Transverse colon (tissue), 4 donors: ENCODE results near the gene NUTF2. TPM values are rescaled to one million over a fixed set of nuclear protein-coding genes. Genes with fewer than 3 reads are reported as not detected.
A peak's percentile ranks its signal among the peaks of the same experiment; 100 is the strongest.

Experiments
- DNase-seq: peaks from one replicate; pipeline ENCODE4 v3.0.0-alpha.2; 2019
- H3K27ac ChIP-seq, 4 donors: fragments of 200-600 bp; sonication (generic); 2 replicates each; pipeline ENCODE4 v1.5.1; 2016 to 2018; ENCODE audit warnings: inconsistent platforms in 4 of 4
- H3K27me3 ChIP-seq: fragments of 200-600 bp; sonication (generic); 2 replicates; pipeline ENCODE4 v1.5.1; 2017; ENCODE audit warnings: inconsistent platforms
- H3K36me3 ChIP-seq, 4 donors: fragments of 200-600 bp; sonication (generic); 2 replicates each; pipeline ENCODE4 v1.5.1; 2017 to 2019; ENCODE audit warnings: inconsistent platforms in 4 of 4
- H3K4me1 ChIP-seq, 4 donors: fragments of 200-600 bp; sonication (generic); 2 replicates each; pipeline ENCODE4 v1.5.1; 2017 to 2020; ENCODE audit warnings: inconsistent platforms in 4 of 4
- H3K4me3 ChIP-seq, 4 donors: fragments of 200-600 bp; sonication (generic); 1 replicate in 1 of 4; 2 replicates in 3 of 4; pipeline versions ENCODE4 v1.5.1 to v1.6.1; 2017 to 2019; ENCODE audit warnings: inconsistent platforms in 4 of 4
- H3K9me3 ChIP-seq, 2 donors: fragments of 200-600 bp; sonication (generic); 2 replicates each; pipeline ENCODE4 v1.5.1; 2017 to 2019; ENCODE audit warnings: inconsistent platforms in 2 of 2
- CTCF ChIP-seq, 5 experiments: fragments of 200-600 bp in 3 of 5; fragments of 450-650 bp in 2 of 5; sonication (generic) in 3 of 5; IDR thresholded peaks; 1 replicate in 2 of 5; 2 replicates in 3 of 5; pipeline ENCODE4 v1.5.1; 2016 to 2017; ENCODE audit warnings: antibody characterized with exemption in 5 of 5, inconsistent platforms in 3 of 5, mild to moderate bottlenecking in 2 of 5, moderate library complexity in 1 of 5
- EP300 ChIP-seq: sonication (generic); formaldehyde crosslinking; IDR thresholded peaks from one replicate; pipeline ENCODE4 v1.6.1; 2017; ENCODE audit warnings: antibody characterized with exemption, low read depth
- POLR2A ChIP-seq: fragments of 450-650 bp; IDR thresholded peaks from one replicate; pipeline ENCODE4 v1.6.1; 2016; ENCODE audit warnings: antibody characterized with exemption, mild to moderate bottlenecking, moderate library complexity
- POLR2AphosphoS5 ChIP-seq, 3 donors: sonication (generic); formaldehyde crosslinking; IDR thresholded peaks; one replicate each; pipeline ENCODE4 v1.6.1; 2016; ENCODE audit warnings: antibody characterized with exemption in 3 of 3
- WGBS, 2 donors: methylation state at CpG; one replicate each; pipeline ENCODE4 v1.1.5; 2018; ENCODE audit warnings: low coverage in 1 of 2; 5-methylcytosine and 5-hydroxymethylcytosine counted together
- in situ Hi-C, 4 donors: fragments of 200-750 bp; cut with MboI; loops; one replicate each; pipeline versions ENCODE4 v1.15.0 to v1.15.1; 2017; ENCODE audit warnings: low sequenced_read_pairs in 3 of 4, low pct_ligation_motif_present in 1 of 4, low pct_unique_long_range_greater_than_20kb in 1 of 4
- intact Hi-C: fragments of 100-400 bp; cut with DNase I; formaldehyde crosslinking; loops from one replicate; pipeline ENCODE4 v1.15.1; 2023; ENCODE audit warnings: low total_unique reads
- total RNA-seq, 4 donors: library from RNA; depleted of rRNA; stranded (reverse); fragments of >200 nt; gene quantifications; one replicate each; pipeline ENCODE4 v1.1.0, GENCODE V29; 2016

The NUTF2 gene
- total RNA-seq, 4 donors from 2014 or later, result 75.2 to 131 (median 89.0) TPM

- Histone ChIP-seq H3K4me3 (peak overlapping the region in 3 of 4 donors; percentile 51 to 83 (median 82)), H3K4me1 (peaks cover 32 to 40% (median 36%) of the 10 kb centered on the region in 4 donors), H3K27me3 (no peaks in the 10 kb centered on the region), H3K27ac (peak overlapping the region; percentile 95 to 98 (median 97)), H3K36me3 (no peaks in the 10 kb centered on the region), H3K9me3 (no peaks in the 10 kb centered on the region)
- WGBS, 2 donors, result 42 to 55% methylated on average over 12 to 17 of the region's 17 CpGs
- in situ Hi-C loops, result no loop called here
- no peak for DNase-seq
- TF ChIP-seq POLR2A (no peak), CTCF (IDR thresholded peaks at IDR 0.05) (no peak), POLR2AphosphoS5 (IDR thresholded peaks at IDR 0.05) (no peak), EP300 (no peak)
- intact Hi-C loops, result no loop called here
Observed at GRCh38 chr16:67841198-67841815, 5.4 kb upstream of the NUTF2 start.

- WGBS, 2 donors, result 1% methylated on average over 62 of the region's 83 CpGs; no CpG with 5 or more reads in 1 of the 2 donors
- Histone ChIP-seq H3K9me3 (no peaks in the 10 kb centered on the region), H3K27me3 (no peaks in the 10 kb centered on the region), H3K4me1 (peaks cover 32 to 40% (median 36%) of the 10 kb centered on the region in 4 donors), H3K27ac (peak within 1 kb of the TSS; percentile 95 to 98 (median 97)), H3K4me3 (peak within 1 kb of the TSS; percentile 51 to 84 (median 82)), H3K36me3 (no peaks in the 10 kb centered on the region)
- intact Hi-C loops (no loop called here), in situ Hi-C loops (no loop called here)
- TF ChIP-seq CTCF (IDR thresholded peaks at IDR 0.05), result peak; percentile 85 to 96 (median 87)
- no peak for TF ChIP-seq EP300
- TF ChIP-seq POLR2A, result peak; percentile 21
- peak; percentile 11 to 80 (median 71) for TF ChIP-seq POLR2AphosphoS5 (IDR thresholded peaks at IDR 0.05)
- peak; percentile 96 for DNase-seq
Observed at GRCh38 chr16:67841816-67842508, 4.8 kb upstream of the NUTF2 start, which contains the start of gene THAP11. TSS of gene THAP11 (plus strand) at chr16:67842320. CDS start at chr16:67842555, 235 bp downstream.

GRCh38 chr16:67842509-67843342, 4.0 kb upstream of the NUTF2 start:
- intact Hi-C loops (no loop called here), in situ Hi-C loops (no loop called here)
- Histone ChIP-seq H3K9me3 (no peaks in the 10 kb centered on the region), H3K36me3 (no peaks in the 10 kb centered on the region), H3K4me1 (peaks cover 34 to 45% (median 40%) of the 10 kb centered on the region in 4 donors), H3K4me3 (peak overlapping the region; percentile 51 to 84 (median 82)), H3K27ac (peak overlapping the region; percentile 95 to 98 (median 97)), H3K27me3 (no peaks in the 10 kb centered on the region)
- WGBS, 2 donors, result 1% methylated on average over 64 of the region's 67 CpGs; no CpG with 5 or more reads in 1 of the 2 donors
- no peak for TF ChIP-seq POLR2A
- peak in 1 of 3 donors; percentile 8 for TF ChIP-seq POLR2AphosphoS5 (IDR thresholded peaks at IDR 0.05)
- TF ChIP-seq CTCF (IDR thresholded peaks at IDR 0.05), result peak in 1 of 5 experiments; percentile 22
- DNase-seq, result peak; percentile 60
